ENCODE data around the gene MRPS5.
A peak's percentile ranks its signal among the peaks of the same experiment; 100 is the strongest.

MRPS5 gene

GRCh38 chr2:95077861-95078603 is 43.6 kb downstream of the MRPS5 start:
- H3K4me3 ChIP-seq (ENCODE audit: low read length): no peak overlapping the region
- no peak for DNase-seq (ENCODE audit: low read depth)
- no peak for TF ChIP-seq CTCF (IDR thresholded peaks at IDR 0.05; ENCODE audit: insufficient read depth, low read depth, low read length, missing control alignments)

GRCh38 chr2:95077530-95077825 is 44.1 kb downstream of the MRPS5 start:
- no peak for DNase-seq (ENCODE audit: low read depth)
- no peak overlapping the region for H3K4me3 ChIP-seq (ENCODE audit: low read length)
- no peak for TF ChIP-seq CTCF (IDR thresholded peaks at IDR 0.05; ENCODE audit: insufficient read depth, low read depth, low read length, missing control alignments)

- peak; percentile 82 for TF ChIP-seq CTCF (IDR thresholded peaks at IDR 0.05; ENCODE audit: insufficient read depth, low read depth, low read length, missing control alignments)
- peak overlapping the region; percentile 49 for H3K4me3 ChIP-seq (ENCODE audit: low read length)
- DNase-seq (ENCODE audit: low read depth): peak; percentile 76
These were observed 44.7 kb downstream of the MRPS5 start for GRCh38 chr2:95076705-95077529.

GRCh38 chr2:95075440-95076132 is 46.0 kb downstream of the MRPS5 start:
- no peak overlapping the region for H3K4me3 ChIP-seq (ENCODE audit: low read length)
- no peak for DNase-seq (ENCODE audit: low read depth)

GRCh38 chr2:95074663-95075439 is 46.8 kb downstream of the MRPS5 start:
- no peak overlapping the region for H3K4me3 ChIP-seq (ENCODE audit: low read length)
- no peak for DNase-seq (ENCODE audit: low read depth)
- no peak for TF ChIP-seq CTCF (IDR thresholded peaks at IDR 0.05; ENCODE audit: insufficient read depth, low read depth, low read length, missing control alignments)

More at GRCh38 chr2:95075440-95076132, 46.0 kb downstream of the MRPS5 start:
- no peak for TF ChIP-seq CTCF (IDR thresholded peaks at IDR 0.05; ENCODE audit: insufficient read depth, low read depth, low read length, missing control alignments)

GRCh38 chr2:95073856-95074662 is 47.5 kb downstream of the MRPS5 start:
- no peak overlapping the region for H3K4me3 ChIP-seq (ENCODE audit: low read length)
- no peak for TF ChIP-seq CTCF (IDR thresholded peaks at IDR 0.05; ENCODE audit: insufficient read depth, low read depth, low read length, missing control alignments)
- no peak for DNase-seq (ENCODE audit: low read depth)
